ENCODE measurements around the gene NKX2-1. TPM values are rescaled to one million over a fixed set of nuclear protein-coding genes. Genes with fewer than 3 reads are reported as not detected.

Gene NKX2-1
- polyA plus RNA-seq, 1 of the 3 experiments (the other 2 are of a cell fraction), result not detected

- H3K79me2 ChIP-seq (ENCODE audit: insufficient read depth), result no peaks in the 10 kb centered on the region
- H3K27ac ChIP-seq (ENCODE audit: low read depth in 2 of 2, low read length in 1 of 2), result no peak overlapping the region
- 12% methylated on average over 35 of the region's 35 CpGs for WGBS (ENCODE audit: low lambda C conversion rate)
- no peak for DNase-seq
- H3K36me3 ChIP-seq (replicated peaks in 1 of 2; ENCODE audit: control insufficient read depth in 1 of 2, insufficient read depth in 2 of 2, low read length in 1 of 2), result no peaks in the 10 kb centered on the region
- H2AFZ ChIP-seq (ENCODE audit: low read depth), result no peak overlapping the region
- no peak overlapping the region for H3K4me3 ChIP-seq (ENCODE audit: low read depth in 2 of 2, low read length in 1 of 2)
- TF ChIP-seq FOXJ3 (CRISPR knock-in tag; IDR thresholded peaks at IDR 0.05) (no peak), TCF12 (IDR thresholded peaks at IDR 0.05) (no peak), FOXM1 (IDR thresholded peaks at IDR 0.05; ENCODE audit: low read depth) (no peak)
- no peaks in the 10 kb centered on the region for H3K9me2 ChIP-seq
- POLR2A ChIA-PET, result no interaction called here
- peaks cover 87% of the 10 kb centered on the region for H3K27me3 ChIP-seq (ENCODE audit: insufficient read depth)
- H3K9me3 ChIP-seq, result no peaks in the 10 kb centered on the region
- no peak overlapping the region for H3K9ac ChIP-seq
- H3F3A ChIP-seq (replicated peaks; ENCODE audit: insufficient read depth), result no peaks in the 10 kb centered on the region
- no peaks in the 10 kb centered on the region for H4K20me1 ChIP-seq (ENCODE audit: insufficient read depth)
- H3K4me1 ChIP-seq (ENCODE audit: control insufficient read depth in 1 of 2, insufficient read depth in 2 of 2, low read depth in 1 of 2, low read length in 1 of 2), result peaks cover 0 to 5% of the 10 kb centered on the region in 2 experiments; a peak in 1 of 4 replicates
- H3K4me2 ChIP-seq, result no peak overlapping the region
- CTCF ChIA-PET, result no interaction called here
These were observed 3.1 kb upstream of the NKX2-1 start for GRCh38 chr14:36522972-36523715.

GRCh38 chr14:36522347-36522971 lies 2.4 kb upstream of the NKX2-1 start:
- ChIA-PET CTCF (interaction anchor here (1.5 kb wide), 1 partner anchor 31 kb away, joined by 4 read pairs; no protein-coding TSS in a partner anchor), POLR2A (no interaction called here)
- Histone ChIP-seq H3K9me2 (no peaks in the 10 kb centered on the region), H3K4me1 (ENCODE audit: control insufficient read depth in 1 of 2, insufficient read depth in 2 of 2, low read depth in 1 of 2, low read length in 1 of 2) (peaks cover 0 to 5% of the 10 kb centered on the region in 2 experiments; a peak in 1 of 4 replicates), H3K27me3 (ENCODE audit: insufficient read depth) (peaks cover 94% of the 10 kb centered on the region), H3K27ac (ENCODE audit: low read depth in 2 of 2, low read length in 1 of 2) (no peak overlapping the region), H2AFZ (ENCODE audit: low read depth) (no peak overlapping the region), H3K9me3 (no peaks in the 10 kb centered on the region), H4K20me1 (ENCODE audit: insufficient read depth) (no peaks in the 10 kb centered on the region), H3F3A (replicated peaks; ENCODE audit: insufficient read depth) (no peaks in the 10 kb centered on the region), H3K4me3 (ENCODE audit: low read depth in 2 of 2, low read length in 1 of 2) (no peak overlapping the region), H3K79me2 (ENCODE audit: insufficient read depth) (no peaks in the 10 kb centered on the region), H3K9ac (no peak overlapping the region), H3K36me3 (replicated peaks in 1 of 2; ENCODE audit: control insufficient read depth in 1 of 2, insufficient read depth in 2 of 2, low read length in 1 of 2) (no peaks in the 10 kb centered on the region), H3K4me2 (no peak overlapping the region)
- no peak for DNase-seq
- 7% methylated on average over 26 of the region's 36 CpGs for WGBS (ENCODE audit: low lambda C conversion rate)
- no peak for TF ChIP-seq SMC3 (IDR thresholded peaks at IDR 0.05; ENCODE audit: low read depth, low read length)
- TF ChIP-seq EZH2phosphoT487 (IDR thresholded peaks at IDR 0.05; ENCODE audit: borderline replicate concordance, low read depth), result 0 out of 2 replicates have a peak, but pooled peaks have one; percentile 29

GRCh38 chr14:36521598-36522345 lies 1.7 kb upstream of the NKX2-1 start:
- no peaks in the 10 kb centered on the region for H3K9me2 ChIP-seq
- CTCF ChIA-PET, result interaction anchor here (1.3 to 1.5 kb wide), 2 partner anchors 19 to 32 kb away, joined by 4 to 6 read pairs; no protein-coding TSS in a partner anchor

More at GRCh38 chr14:36521598-36522345, 1.7 kb upstream of the NKX2-1 start:
- POLR2A ChIA-PET, result no interaction called here
- DNase-seq, result no peak
- Histone ChIP-seq H4K20me1 (ENCODE audit: insufficient read depth) (no peaks in the 10 kb centered on the region), H3K27ac (ENCODE audit: low read depth in 2 of 2, low read length in 1 of 2) (no peak overlapping the region), H3K4me2 (no peak overlapping the region), H3K4me1 (ENCODE audit: control insufficient read depth in 1 of 2, insufficient read depth in 2 of 2, low read depth in 1 of 2, low read length in 1 of 2) (peaks cover 0 to 5% of the 10 kb centered on the region in 2 experiments; a peak in 1 of 4 replicates), H3K36me3 (replicated peaks in 1 of 2; ENCODE audit: control insufficient read depth in 1 of 2, insufficient read depth in 2 of 2, low read length in 1 of 2) (no peaks in the 10 kb centered on the region), H3K4me3 (ENCODE audit: low read depth in 2 of 2, low read length in 1 of 2) (no peak overlapping the region), H3K9ac (no peak overlapping the region), H3K79me2 (ENCODE audit: insufficient read depth) (no peaks in the 10 kb centered on the region), H3K9me3 (no peaks in the 10 kb centered on the region), H3K27me3 (ENCODE audit: insufficient read depth) (peaks cover 100% of the 10 kb centered on the region), H2AFZ (ENCODE audit: low read depth) (no peak overlapping the region), H3F3A (replicated peaks; ENCODE audit: insufficient read depth) (no peaks in the 10 kb centered on the region)
- 17% methylated on average over 24 of the region's 35 CpGs for WGBS (ENCODE audit: low lambda C conversion rate)
- TF ChIP-seq MEF2A (IDR thresholded peaks at IDR 0.05; ENCODE audit: borderline replicate concordance, low read depth), result no peak
- TF ChIP-seq CTCF (IDR thresholded peaks at IDR 0.05), result no peak
- no peak for TF ChIP-seq SMC3 (IDR thresholded peaks at IDR 0.05; ENCODE audit: low read depth, low read length)
- no peak for TF ChIP-seq POLR2AphosphoS5 (IDR thresholded peaks at IDR 0.05; ENCODE audit: low read depth, low read length)
- no peak for TF ChIP-seq USF1 (IDR thresholded peaks at IDR 0.05; ENCODE audit: borderline replicate concordance, low read depth)
- TF ChIP-seq GATA2 (CRISPR knock-in tag; IDR thresholded peaks at IDR 0.05), result no peak

All from SK-N-SH (cell line).